Fibroblast of villous mesenchyme (primary cell): ENCODE results near the gene PYGL. TPM values are rescaled to one million over a fixed set of nuclear protein-coding genes. Genes with fewer than 3 reads are reported as not detected.
"Not testable (repeated sequence)": the region's sequence is repeated elsewhere in the genome, so short reads cannot be mapped to it uniquely, and the experiment has no call there.

Source experiments
- DNase-seq: peaks from one replicate; pipeline ENCODE4 v3.0.0-alpha.2; 2010; ENCODE audit warnings: low read depth
- H3K4me3 ChIP-seq: 2 replicates; pipeline ENCODE4 v1.5.1; 2011; ENCODE audit warnings: low read depth, mild to moderate bottlenecking, low read length
- CTCF ChIP-seq: IDR thresholded peaks from 2 replicates; pipeline ENCODE4 v1.5.1; 2012; ENCODE audit warnings: low read depth, mild to moderate bottlenecking, low read length; ENCODE audit not compliant: insufficient read depth
- total RNA-seq: library from RNA; depleted of rRNA; stranded (reverse); fragments of >200 nt; gene quantifications from 2 replicates; pipeline ENCODE4 v1.2.3, GENCODE V29; 2012

PYGL gene
- total RNA-seq, 1 donor = 82.5 TPM

DNA sequence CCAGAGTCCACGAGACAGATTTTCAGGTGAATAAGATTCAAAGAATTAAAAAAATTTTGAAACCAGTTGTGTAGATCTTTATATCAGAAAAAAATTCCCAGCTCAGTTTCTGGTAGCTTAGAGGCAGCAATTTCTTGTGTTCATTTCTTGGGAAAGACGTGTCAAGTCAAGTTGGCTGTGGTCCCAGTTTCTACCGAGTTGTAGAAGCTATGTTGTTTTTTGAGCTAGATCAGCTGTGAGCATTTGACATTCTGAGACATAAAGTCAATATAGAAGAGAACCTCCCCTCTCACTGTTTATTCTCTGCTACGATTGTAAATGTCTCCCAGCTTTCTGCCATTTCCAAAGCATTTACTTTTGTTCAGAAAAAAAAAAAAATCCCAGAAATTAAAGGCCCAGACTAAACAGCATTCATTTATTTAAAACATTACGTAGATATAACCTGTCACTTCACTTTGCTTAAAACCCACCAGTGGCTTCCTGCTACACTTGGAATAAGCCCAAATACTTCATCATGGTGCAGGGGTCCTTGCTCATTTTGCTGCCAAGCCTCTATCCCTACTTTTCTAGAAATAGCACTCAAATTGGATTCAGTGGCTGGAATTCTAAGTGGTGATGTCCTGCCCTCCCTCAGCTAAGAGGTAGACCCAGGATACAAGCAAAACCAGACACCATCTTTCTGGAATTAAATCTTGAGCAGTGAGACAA lies 20.6 kb upstream of the PYGL start:
- no peak overlapping the region for H3K4me3 ChIP-seq
- peak; percentile 98 for DNase-seq
- TF ChIP-seq CTCF = no peak

DNA sequence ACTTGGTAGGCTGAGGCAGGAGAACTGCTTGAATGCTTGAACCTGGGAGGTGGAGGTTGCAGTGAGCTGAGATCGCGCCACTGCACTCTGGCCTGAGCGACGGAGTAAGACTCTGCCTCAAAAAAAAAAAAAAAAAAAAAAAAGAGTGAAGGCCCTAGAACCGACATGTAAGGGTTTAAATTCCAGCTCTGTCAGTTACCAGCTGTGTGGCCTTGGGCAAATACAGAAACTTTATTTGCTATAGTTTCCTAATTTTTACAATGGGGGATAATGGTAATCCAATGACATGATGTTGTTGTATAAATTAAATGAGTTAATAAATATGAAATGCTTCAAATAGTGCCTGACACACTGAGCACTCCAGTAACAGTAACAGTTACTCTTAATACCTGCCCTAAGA lies 19.6 kb upstream of the PYGL start:
- DNase-seq = no peak
- TF ChIP-seq CTCF = no peak
- H3K4me3 ChIP-seq = no peak overlapping the region

DNA sequence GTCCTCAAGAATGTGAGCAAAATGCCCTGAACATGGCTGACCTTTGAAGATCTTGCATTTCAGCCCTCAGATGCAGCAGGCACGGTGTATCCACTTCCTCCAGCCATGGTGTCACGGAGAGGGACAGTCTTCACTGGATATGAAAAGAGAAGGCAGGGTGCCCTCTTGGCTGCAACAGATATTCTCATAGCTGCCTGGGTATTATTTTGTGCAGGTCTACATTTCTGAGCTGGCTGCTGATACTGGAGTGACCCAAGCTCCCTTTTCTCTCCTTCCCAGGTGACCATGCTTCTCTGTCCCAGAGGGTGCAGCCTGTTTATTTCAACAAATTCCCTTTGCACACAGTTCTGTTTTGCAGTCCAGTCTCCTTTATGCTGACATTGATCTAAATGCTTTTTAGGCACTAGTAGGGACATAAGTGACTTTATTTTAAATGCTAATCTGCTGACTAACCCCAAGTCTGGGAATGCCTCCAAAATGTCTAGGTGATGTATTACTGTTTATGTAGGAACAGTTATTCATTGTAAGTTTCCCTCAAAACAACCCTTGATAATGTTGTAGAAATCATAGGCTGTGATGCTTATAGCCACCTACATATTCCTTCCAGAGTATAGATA lies 17.4 kb upstream of the PYGL start:
- peak overlapping the region; percentile 36 for H3K4me3 ChIP-seq
- DNase-seq = peak; percentile 96
- TF ChIP-seq CTCF = no peak

- H3K4me3 ChIP-seq = no peak overlapping the region
- no peak for TF ChIP-seq CTCF
- peak; percentile 87 for DNase-seq
Observed at GRCh38 chr14:50957296-50957695, 13.0 kb upstream of the PYGL start.

- not testable (repeated sequence) for DNase-seq, H3K4me3 ChIP-seq
Observed at GRCh38 chr14:50956421-50956820, 12.1 kb upstream of the PYGL start.

DNA sequence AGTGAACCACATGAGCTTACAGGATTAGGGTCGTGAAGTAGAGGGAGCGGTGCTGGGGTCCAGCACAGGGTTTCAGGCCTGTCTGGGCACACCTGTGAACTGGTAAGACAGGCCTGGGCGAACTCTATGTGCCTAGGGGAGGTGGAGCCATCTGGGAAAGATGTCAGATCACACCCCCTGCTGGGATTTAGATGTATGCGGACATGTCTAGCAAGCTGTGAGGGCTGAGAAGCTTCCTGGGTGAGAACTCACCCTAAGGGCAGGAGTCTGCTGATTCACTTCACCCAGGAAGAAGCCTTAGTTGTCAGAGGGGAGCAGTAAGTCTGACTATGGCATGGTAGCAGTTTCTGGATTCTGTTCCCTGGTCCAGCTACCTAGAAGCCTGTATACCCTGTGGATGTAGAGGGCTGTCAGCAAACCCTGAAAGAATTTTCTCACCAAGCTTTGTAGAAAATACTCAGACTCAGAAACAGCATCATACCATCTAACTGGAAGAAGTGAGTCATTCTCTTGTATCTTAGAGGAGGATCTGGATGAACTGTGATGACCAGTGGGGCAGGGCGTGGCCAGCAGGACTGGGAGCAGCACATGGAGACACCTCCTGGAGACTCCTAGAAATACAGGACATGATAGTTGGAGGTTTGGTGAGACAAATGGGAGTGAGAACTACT lies 11.2 kb upstream of the PYGL start:
- DNase-seq = peak; percentile 96
- no peak overlapping the region for H3K4me3 ChIP-seq
- TF ChIP-seq CTCF = peak; percentile 66

- DNase-seq = peak; percentile 69
- TF ChIP-seq CTCF = peak; percentile 72
- H3K4me3 ChIP-seq = no peak overlapping the region
Observed at GRCh38 chr14:50954811-50955372, 10.6 kb upstream of the PYGL start.
